H1 (cell line): ENCODE results near the gene TMEM185B. TPM values are rescaled to one million over a fixed set of nuclear protein-coding genes. Genes with fewer than 3 reads are reported as not detected.

ENCODE experiments used
- CTCF ChIA-PET: fragments of 300-600 bp; sonication (Branson Sonifier 250); formaldehyde crosslinking; loops from one replicate; lab custom pipeline; 2021; ENCODE audit not compliant: partially characterized antibody; lab: Charles Lee
- POLR2A ChIA-PET: fragments of 300-600 bp; sonication (Branson Sonifier 250); formaldehyde crosslinking; loops from one replicate; lab custom pipeline; 2021; ENCODE audit warnings: inconsistent platforms; ENCODE audit not compliant: partially characterized antibody; lab: Charles Lee
- DNase-seq, 2 experiments: peaks; one replicate each; pipeline versions ENCODE4 v3.0.0 to v3.0.0-alpha.2; 2010 to 2022; ENCODE audit warnings: low spot score in 2 of 2, low read depth in 1 of 2, mixed read lengths in 1 of 2
- FAIRE-seq: peaks from 2 replicates; lab custom pipeline; 2011; peaks lifted over from hg19 to GRCh38; lab: Jason Lieb, UNC
- H2AFZ ChIP-seq: 2 replicates; pipeline ENCODE4 v1.8.1; 2012; ENCODE audit warnings: low read length, inconsistent platforms
- H2AK5ac ChIP-seq: 2 replicates; pipeline ENCODE4 v1.6.1; 2013; ENCODE audit warnings: low read depth, low read length
- H2BK120ac ChIP-seq: replicated peaks from 2 replicates; pipeline ENCODE3; 2013; ENCODE audit warnings: low read depth, low read length, inconsistent platforms
- H2BK12ac ChIP-seq: 2 replicates; pipeline ENCODE4 v1.6.1; 2013; ENCODE audit warnings: low read depth, low read length
- H2BK15ac ChIP-seq: 2 replicates; pipeline ENCODE4 v1.6.1; 2013; ENCODE audit warnings: low read length
- H2BK20ac ChIP-seq: 2 replicates; pipeline ENCODE4 v1.6.1; 2013; ENCODE audit warnings: low read length
- H2BK5ac ChIP-seq: 2 replicates; pipeline ENCODE4 v1.6.1; 2013; ENCODE audit warnings: low read depth, low read length
- H3K14ac ChIP-seq: 2 replicates; pipeline ENCODE4 v1.6.1; 2013; ENCODE audit warnings: inconsistent platforms; ENCODE audit not compliant: insufficient read length
- H3K18ac ChIP-seq: 2 replicates; pipeline ENCODE4 v1.6.1; 2013; ENCODE audit warnings: low read length; ENCODE audit errors: extremely low read depth
- H3K23ac ChIP-seq: 2 replicates; pipeline ENCODE4 v1.6.1; 2013; ENCODE audit warnings: inconsistent platforms; ENCODE audit not compliant: insufficient read length
- H3K23me2 ChIP-seq: 2 replicates; pipeline ENCODE4 v1.6.1; 2013; ENCODE audit warnings: low read depth, low read length
- H3K27ac ChIP-seq: 2 replicates; pipeline ENCODE4 v1.6.1; 2011; ENCODE audit warnings: low read depth, low read length, inconsistent platforms
- H3K27me3 ChIP-seq, 4 experiments: replicated peaks in 1 of 4; 1 replicate in 1 of 4; 2 replicates in 3 of 4; pipeline versions ENCODE4 v1.6.1 to v1.8.1; 2011 to 2013; ENCODE audit warnings: low read length in 3 of 4, mild to moderate bottlenecking in 3 of 4, inconsistent platforms in 2 of 4, mixed read lengths in 2 of 4, moderate library complexity in 1 of 4; ENCODE audit not compliant: control insufficient read depth in 3 of 4, insufficient read depth in 3 of 4; ENCODE audit errors: extremely low read depth in 1 of 4
- H3K36me3 ChIP-seq, 4 experiments: 2 replicates each; pipeline versions ENCODE4 v1.6.1 to v1.8.1; 2011 to 2013; ENCODE audit warnings: mild to moderate bottlenecking in 4 of 4, low read length in 3 of 4, moderate library complexity in 2 of 4, control low read depth in 1 of 4, inconsistent platforms in 1 of 4; ENCODE audit not compliant: insufficient read depth in 4 of 4, control insufficient read depth in 2 of 4
- H3K4ac ChIP-seq: replicated peaks from 2 replicates; pipeline ENCODE3; 2013; ENCODE audit warnings: low read length, low read depth, mixed read lengths, inconsistent platforms; ENCODE audit not compliant: insufficient read length
- H3K4me1 ChIP-seq, 4 experiments: replicated peaks in 1 of 4; 1 replicate in 1 of 4; 2 replicates in 3 of 4; pipeline versions ENCODE4 v1.6.1 to v1.8.1; 2011 to 2013; ENCODE audit warnings: low read length in 3 of 4, inconsistent platforms in 2 of 4, mixed read lengths in 1 of 4; ENCODE audit not compliant: insufficient read depth in 4 of 4, control insufficient read depth in 3 of 4
- H3K4me2 ChIP-seq, 2 experiments: 2 replicates each; pipeline versions ENCODE4 v1.6.1 to v1.8.1; 2011 to 2013; ENCODE audit warnings: low read depth in 2 of 2, low read length in 2 of 2, control low read depth in 1 of 2, inconsistent platforms in 1 of 2, mild to moderate bottlenecking in 1 of 2; ENCODE audit not compliant: insufficient read depth in 1 of 2
- H3K4me3 ChIP-seq, 4 experiments: fragments of 200-600, 300-600 bp in 1 of 4; sonication (generic), shearing (Covaris generic), sonication (Bioruptor Twin) in 1 of 4; 2 replicates each; pipeline versions ENCODE4 v1.5.1 to v1.8.1; 2011 to 2016; ENCODE audit warnings: low read length in 4 of 4, low read depth in 3 of 4, control low read depth in 2 of 4, inconsistent platforms in 2 of 4, mild to moderate bottlenecking in 2 of 4, mixed read lengths in 1 of 4, moderate library complexity in 1 of 4; ENCODE audit not compliant: insufficient read depth in 2 of 4; ENCODE audit errors: extremely low read depth in 1 of 4
- H3K56ac ChIP-seq: replicated peaks from 2 replicates; pipeline ENCODE3; 2013; ENCODE audit warnings: low read depth, mild to moderate bottlenecking, mixed read lengths, low read length, inconsistent platforms; ENCODE audit not compliant: insufficient read length
- H3K79me1 ChIP-seq: 2 replicates; pipeline ENCODE4 v1.6.1; 2013; ENCODE audit warnings: low read depth, low read length, control low read depth
- H3K79me2 ChIP-seq, 2 experiments: 2 replicates each; pipeline versions ENCODE4 v1.6.1 to v1.8.1; 2012 to 2013; ENCODE audit warnings: low read length in 2 of 2, mild to moderate bottlenecking in 2 of 2, inconsistent platforms in 1 of 2; ENCODE audit not compliant: insufficient read depth in 2 of 2, control insufficient read depth in 1 of 2
- H3K9ac ChIP-seq, 4 experiments: replicated peaks in 1 of 4; 1 replicate in 1 of 4; 2 replicates in 3 of 4; pipeline versions ENCODE4 v1.6.1 to v1.8.1; 2011 to 2013; ENCODE audit warnings: low read depth in 3 of 4, low read length in 3 of 4, control low read depth in 2 of 4, mild to moderate bottlenecking in 2 of 4, moderate library complexity in 2 of 4, inconsistent platforms in 1 of 4; ENCODE audit errors: extremely low read depth in 1 of 4
- H3K9me3 ChIP-seq, 2 experiments: 2 replicates each; pipeline versions ENCODE4 v1.6.1 to v1.8.1; 2012 to 2013; ENCODE audit warnings: mild to moderate bottlenecking in 2 of 2, moderate library complexity in 2 of 2, control low read depth in 1 of 2, inconsistent platforms in 1 of 2, low read depth in 1 of 2, low read length in 1 of 2, mixed read lengths in 1 of 2; ENCODE audit not compliant: insufficient read depth in 2 of 2
- H4K20me1 ChIP-seq, 2 experiments: replicated peaks in 1 of 2; 2 replicates each; pipeline versions ENCODE3 to v1.8.1; 2011 to 2013; ENCODE audit warnings: inconsistent platforms in 2 of 2, low read length in 2 of 2, mild to moderate bottlenecking in 1 of 2; ENCODE audit not compliant: insufficient read depth in 2 of 2, control insufficient read depth in 1 of 2
- H4K5ac ChIP-seq: 2 replicates; pipeline ENCODE4 v1.6.1; 2013; ENCODE audit warnings: low read length, low read depth, mixed read lengths, inconsistent platforms; ENCODE audit not compliant: insufficient read length
- H4K8ac ChIP-seq: 2 replicates; pipeline ENCODE4 v1.8.0; 2013; ENCODE audit warnings: mild to moderate bottlenecking, moderate library complexity, low read length, inconsistent platforms; ENCODE audit not compliant: insufficient read depth; ENCODE audit errors: extremely low read depth
- H4K91ac ChIP-seq: replicated peaks from 2 replicates; pipeline ENCODE3; 2013; ENCODE audit warnings: low read length, mixed read lengths, inconsistent platforms; ENCODE audit not compliant: insufficient read length
- EP300 ChIP-seq, 2 experiments: IDR thresholded peaks; 1 replicate in 1 of 2; 2 replicates in 1 of 2; pipeline ENCODE4 v1.6.1; 2011 to 2012; ENCODE audit warnings: low read depth in 2 of 2, low read length in 2 of 2, mild to moderate bottlenecking in 2 of 2, borderline replicate concordance in 1 of 2, inconsistent platforms in 1 of 2, moderate library complexity in 1 of 2
- FOSL1 ChIP-seq: IDR thresholded peaks from 2 replicates; pipeline ENCODE4 v1.6.1; 2011; ENCODE audit warnings: mild to moderate bottlenecking, low read depth, low read length, moderate library complexity; ENCODE audit not compliant: insufficient read depth
- JUN ChIP-seq: IDR thresholded peaks from 2 replicates; pipeline ENCODE4 v1.6.1; 2011; ENCODE audit warnings: low read depth, mild to moderate bottlenecking, improper control_type of control experiment, low read length
- WGBS, 2 experiments: shearing (Covaris generic) in 1 of 2; methylation state at CpG; one replicate each; pipeline versions ENCODE4 v1.1.6 to v1.1.7; 2013 to 2015; ENCODE audit warnings: low lambda C conversion rate in 2 of 2, mixed read lengths in 2 of 2, inconsistent platforms in 1 of 2, low coverage in 1 of 2, missing lambda C conversion rate in 1 of 2; ENCODE audit not compliant: insufficient replicate concordance in 2 of 2, insufficient coverage in 1 of 2, insufficient read length in 1 of 2; ENCODE audit errors: extremely low coverage in 1 of 2, missing lambda C conversion rate in 1 of 2; 5-methylcytosine and 5-hydroxymethylcytosine counted together
- polyA plus RNA-seq, 7 experiments: library from polyadenylated mRNA; depleted of rRNA in 3 of 7; stranded (reverse) in 5 of 7; unstranded in 2 of 7; fragments of >200 nt in 5 of 7; fragments of 200-250 nt in 2 of 7; gene quantifications; 1 replicate in 5 of 7; 2 replicates in 1 of 7; 4 replicates in 1 of 7; pipeline versions ENCODE4 v1.2.1 to v1.2.3, GENCODE V29; 2011 to 2013; ENCODE audit warnings: missing spikeins in 2 of 7, mixed read lengths in 2 of 7
- total RNA-seq: library from RNA; stranded (reverse); fragmentation: NEBNext Ultra II Directional; extraction: Animal tissue kit (Norgen Biotek cat#: 25700); gene quantifications from 2 replicates; pipeline ENCODE4 v1.2.1, GENCODE V29; 2021
- TF ChIP-seq, protein P1 (sequence below): IDR thresholded peaks from 2 replicates; pipeline ENCODE4 v1.6.1; 2012; ENCODE audit warnings: low read length, inconsistent platforms
- TF ChIP-seq, protein P2 (sequence below): IDR thresholded peaks from 2 replicates; pipeline ENCODE4 v1.6.1; 2011; ENCODE audit warnings: low read depth, mild to moderate bottlenecking, low read length; ENCODE audit not compliant: insufficient read depth

Gene TMEM185B
- total and polyA plus RNA-seq, 2 of the 8 experiments (the other 6 are each of a cell fraction or from before 2014, with no cell fraction given) = 13.5 to 14.0 TPM

DNA sequence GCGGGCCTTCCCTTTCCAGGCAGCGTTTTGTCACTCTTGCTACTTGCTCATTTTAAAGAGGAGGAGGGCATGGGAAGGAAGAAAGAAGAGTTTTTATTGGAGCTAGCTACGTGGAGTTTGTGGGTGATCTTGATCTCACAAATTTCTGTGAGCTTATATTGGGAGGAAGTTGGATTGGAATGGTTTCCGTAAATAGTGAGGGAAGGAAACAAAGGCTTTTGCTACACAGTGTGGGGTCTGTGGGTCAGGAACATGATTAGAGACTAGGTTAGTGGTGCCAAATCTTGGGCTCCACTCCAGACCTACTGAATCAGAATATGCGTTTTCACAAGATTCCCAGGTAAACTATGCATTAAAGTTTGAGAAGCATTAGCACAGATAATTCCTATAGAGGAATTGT is 37.5 kb upstream of the TMEM185B start:
- Histone ChIP-seq H4K91ac (no peak overlapping the region), H3K4me1 (peaks cover 0 to 4% (median 0%) of the 10 kb centered on the region in 4 experiments; a peak in 1 of 7 replicates), H3K14ac (no peak overlapping the region), H2BK5ac (no peak overlapping the region), H2AFZ (no peak overlapping the region), H3K56ac (no peak overlapping the region), H2BK15ac (no peak overlapping the region), H3K36me3 (no peaks in the 10 kb centered on the region), H3K9ac (no peak overlapping the region), H3K9me3 (peaks cover 7 to 11% of the 10 kb centered on the region in 2 experiments; a peak in 2 of 4 replicates), H2AK5ac (no peak overlapping the region), H4K20me1 (no peaks in the 10 kb centered on the region), H3K4ac (no peak overlapping the region), H3K23me2 (no peaks in the 10 kb centered on the region), H2BK120ac (no peak overlapping the region), H4K8ac (no peak overlapping the region), H3K23ac (no peak overlapping the region), H3K18ac (no peak overlapping the region), H4K5ac (no peak overlapping the region), H3K4me3 (no peak overlapping the region), H3K79me1 (no peaks in the 10 kb centered on the region), H3K4me2 (no peak overlapping the region), H2BK12ac (no peak overlapping the region), H3K79me2 (no peaks in the 10 kb centered on the region), H3K27ac (no peak overlapping the region; the same call in 1 of the 2 replicates), H3K27me3 (no peaks in the 10 kb centered on the region), H2BK20ac (no peak overlapping the region)
- POLR2A ChIA-PET = interaction anchor here (0.6 kb wide), 1 partner anchor 22 kb away, joined by 3 read pairs; no protein-coding TSS in a partner anchor
- FAIRE-seq (no peak), DNase-seq (no peak)
- CTCF ChIA-PET = interaction anchor here (1.0 to 2.7 kb wide), 3 partner anchors 11 to 30 kb away, joined by 3 to 8 read pairs (median 5); no protein-coding TSS in a partner anchor
- TF ChIP-seq EP300 (IDR thresholded peaks at IDR 0.05; ENCODE audit: borderline replicate concordance in 1 of 2, low read depth in 2 of 2, low read length in 2 of 2) (no peak), FOSL1 (no peak), JUN (no peak)
- TF ChIP-seq, protein P1, sequence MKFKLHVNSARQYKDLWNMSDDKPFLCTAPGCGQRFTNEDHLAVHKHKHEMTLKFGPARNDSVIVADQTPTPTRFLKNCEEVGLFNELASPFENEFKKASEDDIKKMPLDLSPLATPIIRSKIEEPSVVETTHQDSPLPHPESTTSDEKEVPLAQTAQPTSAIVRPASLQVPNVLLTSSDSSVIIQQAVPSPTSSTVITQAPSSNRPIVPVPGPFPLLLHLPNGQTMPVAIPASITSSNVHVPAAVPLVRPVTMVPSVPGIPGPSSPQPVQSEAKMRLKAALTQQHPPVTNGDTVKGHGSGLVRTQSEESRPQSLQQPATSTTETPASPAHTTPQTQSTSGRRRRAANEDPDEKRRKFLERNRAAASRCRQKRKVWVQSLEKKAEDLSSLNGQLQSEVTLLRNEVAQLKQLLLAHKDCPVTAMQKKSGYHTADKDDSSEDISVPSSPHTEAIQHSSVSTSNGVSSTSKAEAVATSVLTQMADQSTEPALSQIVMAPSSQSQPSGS = no peak
- TF ChIP-seq, protein P2, sequence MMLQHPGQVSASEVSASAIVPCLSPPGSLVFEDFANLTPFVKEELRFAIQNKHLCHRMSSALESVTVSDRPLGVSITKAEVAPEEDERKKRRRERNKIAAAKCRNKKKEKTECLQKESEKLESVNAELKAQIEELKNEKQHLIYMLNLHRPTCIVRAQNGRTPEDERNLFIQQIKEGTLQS = no peak
- 90% methylated on average over 5 of the region's 5 CpGs; no CpG with 5 or more reads in 1 of the 2 experiments for WGBS, 2 experiments
